Measurements from ENCODE around the gene TRIM2.
"Not testable (repeated sequence)": the region's sequence is repeated elsewhere in the genome, so short reads cannot be mapped to it uniquely, and the experiment has no call there.

Gene TRIM2

GRCh38 chr4:153204247-153204671 is at the start of gene TRIM2:
TRIM2 (plus strand) TSS chr4:153204443; CDS start chr4:153204531, 88 bp downstream.
- peak; percentile 21 for DNase-seq

DNA sequence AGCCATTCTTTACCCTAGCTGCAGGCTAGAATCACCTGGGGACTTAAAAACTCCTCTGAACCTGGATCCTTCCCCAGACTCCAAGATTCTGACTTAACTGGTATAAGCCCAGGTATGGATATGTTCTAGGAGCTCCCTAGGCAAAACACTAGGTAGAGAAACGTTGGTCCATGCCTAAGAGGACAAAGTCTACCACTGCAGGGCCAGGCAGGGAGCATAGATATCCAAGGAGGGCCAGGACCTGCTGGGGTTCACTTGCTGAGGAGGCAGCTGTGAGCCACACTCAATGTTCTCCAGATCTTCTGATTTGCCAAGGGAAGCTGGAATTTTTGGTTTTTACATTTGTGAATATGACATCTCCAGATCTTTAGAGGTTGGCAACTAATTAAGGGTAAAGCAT is 48.6 kb upstream of the TRIM2 start:
- DNase-seq = no peak

DNA sequence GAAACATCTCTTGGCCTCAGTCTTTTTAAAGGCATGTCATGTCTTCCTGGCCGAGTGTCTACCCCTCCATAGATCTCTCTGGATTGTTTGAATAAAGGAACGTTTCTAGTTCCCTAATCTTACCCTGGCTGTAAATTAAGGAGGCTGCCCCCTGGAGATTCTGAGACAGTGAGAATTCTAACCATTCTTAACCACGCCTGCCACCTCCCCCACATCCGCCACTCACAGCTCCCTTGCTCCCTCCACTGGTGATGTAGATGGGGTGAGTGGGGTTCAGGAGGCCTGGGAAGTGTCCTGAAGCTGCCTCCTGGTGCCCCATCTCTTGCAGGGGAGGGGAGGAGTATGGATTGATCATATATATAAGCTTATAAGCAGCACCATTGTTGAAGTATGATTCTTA is 48.0 kb upstream of the TRIM2 start:
- no peak for DNase-seq

- DNase-seq = no peak
Measured at GRCh38 chr4:153156721-153157120, 47.5 kb upstream of the TRIM2 start.

GRCh38 chr4:153159016-153159415 is 45.2 kb upstream of the TRIM2 start:
- DNase-seq = no peak

DNA sequence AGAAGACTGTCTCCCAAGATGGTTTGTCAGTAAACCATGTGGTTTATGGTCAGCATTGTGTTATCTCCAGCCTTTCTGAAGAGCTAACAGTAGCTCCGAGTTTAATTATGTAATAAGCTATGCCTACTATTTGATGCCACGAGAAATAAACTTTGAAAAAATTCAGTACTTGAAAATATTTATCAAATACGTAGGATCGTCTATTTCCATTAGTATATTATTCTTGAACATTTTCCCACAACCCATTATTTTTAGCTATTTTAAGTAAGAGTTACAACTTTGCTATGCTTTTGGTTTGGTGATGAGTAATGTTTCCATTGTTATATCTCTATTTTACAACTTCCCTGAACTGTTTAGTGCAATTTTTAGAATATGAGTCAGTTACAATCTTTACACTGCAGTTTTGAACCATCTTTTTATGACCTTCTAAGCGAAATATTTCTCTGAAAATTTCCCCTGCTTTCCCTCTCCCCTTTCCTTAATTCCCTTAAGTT is 44.5 kb upstream of the TRIM2 start:
- no peak for DNase-seq

DNA sequence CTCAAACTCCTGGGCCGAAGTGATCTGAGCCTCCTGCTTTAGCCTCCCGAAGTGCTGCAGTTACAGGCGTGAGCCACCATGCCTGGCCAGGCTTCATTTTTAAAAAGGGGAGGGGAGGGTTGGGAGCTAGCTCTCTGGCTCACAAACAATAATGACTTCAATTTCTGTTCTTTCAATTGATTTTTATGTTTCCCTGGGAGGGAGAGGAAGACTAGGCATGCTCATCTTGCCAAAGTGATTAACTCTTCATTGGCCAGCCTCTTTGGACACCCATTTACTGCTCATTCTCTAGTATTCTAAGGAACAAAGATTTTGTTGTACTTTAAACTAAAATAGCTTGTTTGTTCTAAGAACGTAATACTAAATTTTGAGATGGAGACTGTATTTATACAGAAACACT is 43.4 kb upstream of the TRIM2 start:
- DNase-seq = no peak

GRCh38 chr4:153161226-153161963 is 42.8 kb upstream of the TRIM2 start:
- DNase-seq = no peak

GRCh38 chr4:153165236-153165635 is 39.0 kb upstream of the TRIM2 start:
- DNase-seq = not testable (repeated sequence)

GRCh38 chr4:153166716-153167501 is 37.3 kb upstream of the TRIM2 start:
- no peak for DNase-seq

DNA sequence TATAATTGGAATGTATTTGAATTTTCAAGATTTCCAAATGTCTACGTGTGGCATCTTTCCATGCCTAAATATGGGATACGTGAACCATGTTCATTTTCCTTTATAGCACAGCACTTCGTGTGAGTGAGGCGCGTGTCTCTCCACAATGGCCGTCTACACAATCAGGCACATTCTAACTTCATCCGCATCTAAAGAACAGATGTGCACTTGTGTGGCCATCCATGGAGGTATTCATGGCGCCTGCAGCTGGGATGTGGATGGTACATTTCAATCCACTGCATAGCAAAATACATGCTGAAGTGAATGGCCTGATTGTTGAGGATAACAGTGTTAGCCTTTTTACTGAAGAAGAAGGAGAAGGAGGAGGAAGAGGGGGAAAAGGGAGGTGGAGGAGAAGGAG is 34.5 kb upstream of the TRIM2 start:
- DNase-seq = no peak

- DNase-seq = no peak
Measured at GRCh38 chr4:153170407-153170806, 33.8 kb upstream of the TRIM2 start.

- no peak for DNase-seq
Measured at GRCh38 chr4:153174821-153175567, 29.2 kb upstream of the TRIM2 start.

- no peak for DNase-seq
Measured at GRCh38 chr4:153176938-153177337, 27.3 kb upstream of the TRIM2 start.

- no peak for DNase-seq
Measured at GRCh38 chr4:153177841-153178240, 26.4 kb upstream of the TRIM2 start.

GRCh38 chr4:153179100-153179499 is 25.1 kb upstream of the TRIM2 start:
- no peak for DNase-seq

DNA sequence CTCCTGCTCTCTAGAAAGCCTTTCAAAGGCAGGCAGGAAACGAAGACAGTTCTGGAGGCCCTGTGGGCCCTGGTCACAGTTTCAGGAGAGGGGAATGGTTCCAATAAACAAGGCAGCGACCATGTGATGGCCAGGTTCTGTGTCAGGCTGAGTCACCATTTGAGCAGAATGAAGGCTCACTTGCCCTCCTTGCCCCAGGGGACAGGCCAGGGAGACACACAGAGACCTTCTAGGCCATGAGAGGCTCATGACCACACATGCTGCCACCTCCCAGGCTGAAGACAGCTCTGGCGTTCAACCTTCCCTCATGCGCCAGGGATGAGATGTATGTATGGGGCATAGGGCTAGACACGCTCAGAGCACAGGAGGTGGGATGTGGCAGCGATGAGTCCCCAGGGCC is 22.9 kb upstream of the TRIM2 start:
- DNase-seq = no peak

DNA sequence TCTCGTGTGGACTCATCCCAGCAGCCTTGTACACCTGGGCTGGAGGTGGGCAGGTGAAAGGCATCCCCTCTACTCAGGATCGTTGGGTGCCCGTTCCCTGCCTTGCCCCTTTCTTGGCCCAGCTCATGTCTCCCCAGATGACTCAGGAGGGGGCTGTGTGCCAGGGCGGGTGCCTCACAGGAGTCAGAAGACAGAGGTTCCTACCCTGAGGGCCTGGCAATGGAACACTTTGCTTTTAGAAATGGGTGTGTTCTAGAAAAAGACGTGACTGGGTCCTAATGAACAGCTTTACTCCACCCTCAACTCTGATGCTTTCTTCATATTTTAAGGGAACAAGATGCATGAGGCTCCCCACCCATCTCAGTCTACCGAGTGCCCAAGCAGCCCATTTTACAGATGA is 22.5 kb upstream of the TRIM2 start:
- no peak for DNase-seq

- no peak for DNase-seq
Measured at GRCh38 chr4:153183146-153183545, 21.1 kb upstream of the TRIM2 start.

DNA sequence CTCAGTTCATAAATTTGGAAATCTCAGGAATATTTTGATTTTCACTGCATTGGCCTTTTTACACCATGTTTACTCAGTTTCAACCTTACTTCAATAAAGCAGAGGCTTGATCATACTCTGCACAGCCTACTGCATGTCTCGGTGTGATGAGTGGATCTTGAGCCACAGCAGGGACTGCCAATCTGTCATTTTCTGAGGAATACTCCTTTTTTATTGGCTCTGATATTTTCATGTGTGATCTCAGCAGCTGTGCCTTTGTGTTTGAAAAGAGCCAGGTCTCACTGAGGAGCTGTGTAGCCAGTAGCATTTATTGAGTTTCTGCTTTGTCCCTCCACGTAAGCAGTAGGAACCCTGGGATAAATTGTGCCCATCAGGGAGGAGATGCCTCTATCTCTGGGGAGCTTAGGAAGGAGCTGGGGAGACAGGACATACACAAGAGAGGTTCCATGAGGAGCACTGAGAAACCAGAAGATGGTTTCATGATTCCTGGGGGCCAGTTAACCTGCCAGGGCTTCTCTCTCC is 18.9 kb upstream of the TRIM2 start:
- no peak for DNase-seq

DNA sequence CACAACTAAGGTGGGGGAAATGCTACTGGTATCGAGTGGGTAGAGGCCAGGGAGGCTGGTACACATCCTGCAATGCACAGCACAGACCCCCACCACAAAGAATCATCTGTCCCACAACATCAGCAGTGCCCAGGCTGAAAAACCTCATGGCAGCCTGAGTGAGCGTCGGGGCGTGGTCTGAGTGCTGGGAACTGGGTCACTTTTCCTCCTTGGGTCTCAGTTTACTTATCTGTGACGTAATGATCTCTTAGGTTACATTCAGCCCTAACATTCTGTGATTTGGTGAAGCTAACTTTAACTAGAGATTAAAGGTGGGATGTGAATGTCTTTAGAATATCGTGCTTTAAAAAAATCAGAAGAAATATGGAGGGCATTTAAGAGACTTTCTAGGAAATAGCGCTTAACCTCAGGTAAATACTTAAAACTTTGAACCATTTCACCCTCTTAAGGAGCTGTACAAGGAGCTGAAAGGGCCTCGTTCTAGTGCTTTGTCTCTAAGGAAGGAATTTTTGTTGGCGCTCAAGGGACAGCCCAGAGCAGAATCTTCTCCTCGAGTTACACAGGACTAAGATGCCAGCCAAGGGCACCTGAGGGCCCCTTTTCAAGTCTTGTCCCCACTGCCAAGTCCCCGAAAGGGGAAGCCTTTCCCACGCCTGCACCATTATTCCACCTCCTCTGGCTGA is 18.1 kb upstream of the TRIM2 start:
- DNase-seq = no peak

- DNase-seq = no peak
Measured at GRCh38 chr4:153189016-153189801, 15.0 kb upstream of the TRIM2 start.
